ENCODE results near the gene LRPAP1.
"Not testable (repeated sequence)": the region's sequence is repeated elsewhere in the genome, so short reads cannot be mapped to it uniquely, and the experiment has no call there.

DNA sequence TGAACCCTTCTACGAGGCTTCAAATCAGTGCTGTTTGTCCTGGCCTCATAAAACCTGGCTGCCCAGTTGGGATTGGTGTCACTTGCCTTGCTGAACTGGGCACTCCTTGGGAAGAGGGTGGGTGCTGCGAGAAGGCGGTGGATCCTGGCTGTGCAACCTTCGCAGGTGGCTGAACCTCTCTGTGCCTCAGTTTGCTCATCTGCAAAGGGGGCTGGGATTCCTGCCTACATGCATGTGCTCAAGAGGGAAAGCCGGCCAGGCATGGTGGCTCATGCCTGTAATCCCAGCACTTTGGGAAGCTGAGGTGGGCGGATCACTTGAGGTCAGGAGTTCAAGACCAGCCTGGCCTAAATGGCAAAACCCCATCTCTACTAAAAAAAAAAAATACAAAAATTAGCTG lies 17.8 kb upstream of the LRPAP1 start:
- TF ChIP-seq POLR2AphosphoS5 (IDR thresholded peaks at IDR 0.05; ENCODE audit: insufficient read depth in 1 of 2, low read depth in 1 of 2); POLR2A (IDR thresholded peaks at IDR 0.05): not testable (repeated sequence)
- TF ChIP-seq, protein P1, sequence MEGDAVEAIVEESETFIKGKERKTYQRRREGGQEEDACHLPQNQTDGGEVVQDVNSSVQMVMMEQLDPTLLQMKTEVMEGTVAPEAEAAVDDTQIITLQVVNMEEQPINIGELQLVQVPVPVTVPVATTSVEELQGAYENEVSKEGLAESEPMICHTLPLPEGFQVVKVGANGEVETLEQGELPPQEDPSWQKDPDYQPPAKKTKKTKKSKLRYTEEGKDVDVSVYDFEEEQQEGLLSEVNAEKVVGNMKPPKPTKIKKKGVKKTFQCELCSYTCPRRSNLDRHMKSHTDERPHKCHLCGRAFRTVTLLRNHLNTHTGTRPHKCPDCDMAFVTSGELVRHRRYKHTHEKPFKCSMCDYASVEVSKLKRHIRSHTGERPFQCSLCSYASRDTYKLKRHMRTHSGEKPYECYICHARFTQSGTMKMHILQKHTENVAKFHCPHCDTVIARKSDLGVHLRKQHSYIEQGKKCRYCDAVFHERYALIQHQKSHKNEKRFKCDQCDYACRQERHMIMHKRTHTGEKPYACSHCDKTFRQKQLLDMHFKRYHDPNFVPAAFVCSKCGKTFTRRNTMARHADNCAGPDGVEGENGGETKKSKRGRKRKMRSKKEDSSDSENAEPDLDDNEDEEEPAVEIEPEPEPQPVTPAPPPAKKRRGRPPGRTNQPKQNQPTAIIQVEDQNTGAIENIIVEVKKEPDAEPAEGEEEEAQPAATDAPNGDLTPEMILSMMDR (IDR thresholded peaks at IDR 0.05) = not testable (repeated sequence)

Data from vagina (tissue), 2 donors.